ENCODE data around the gene OTOA. TPM values are rescaled to one million over a fixed set of nuclear protein-coding genes. Genes with fewer than 3 reads are reported as not detected.
"Not testable (repeated sequence)": the region's sequence is repeated elsewhere in the genome, so short reads cannot be mapped to it uniquely, and the experiment has no call there.

Gene OTOA
- total and polyA plus RNA-seq, 12 donors: 0.06 to 0.21 (median 0.07) TPM; not detected in 6

DNA sequence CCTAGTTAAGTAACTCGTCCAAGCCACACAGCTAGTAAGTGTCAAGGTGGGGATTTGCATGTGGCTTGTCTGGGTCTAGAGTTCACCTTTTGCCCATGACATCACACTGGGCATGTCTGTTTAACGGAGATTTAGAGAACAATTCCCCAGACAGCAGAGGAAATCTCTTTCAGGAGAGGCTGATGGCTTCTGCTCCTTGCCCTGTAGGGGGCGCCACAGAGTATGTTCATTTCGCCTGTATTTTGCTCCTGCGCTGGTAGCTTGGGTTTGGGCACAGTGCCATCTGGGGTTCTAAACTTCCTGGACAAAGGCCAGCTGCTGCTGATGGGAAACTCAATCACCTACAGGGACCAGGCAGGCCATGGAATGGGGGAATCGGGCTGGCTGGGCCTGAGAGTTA, 20.4 kb downstream of the OTOA start:
- ATAC-seq: no peak
- H3K27ac ChIP-seq: no peak overlapping the region
- H3K27me3 ChIP-seq: peaks cover 0 to 22% (median 8%) of the 10 kb centered on the region in 7 donors
- intact Hi-C loops (cut with DNase I): no loop called here
- H3K36me3 ChIP-seq: no peaks in the 10 kb centered on the region
- peaks cover 0 to 9% (median 0%) of the 10 kb centered on the region in 11 donors for H3K9me3 ChIP-seq
- H3K4me3 ChIP-seq: no peak overlapping the region
- no peak for DNase-seq
- WGBS, 2 donors: 28 to 29% methylated on average over 6 of the region's 6 CpGs
- no peaks in the 10 kb centered on the region for H3K4me1 ChIP-seq
- TF ChIP-seq, protein P1, sequence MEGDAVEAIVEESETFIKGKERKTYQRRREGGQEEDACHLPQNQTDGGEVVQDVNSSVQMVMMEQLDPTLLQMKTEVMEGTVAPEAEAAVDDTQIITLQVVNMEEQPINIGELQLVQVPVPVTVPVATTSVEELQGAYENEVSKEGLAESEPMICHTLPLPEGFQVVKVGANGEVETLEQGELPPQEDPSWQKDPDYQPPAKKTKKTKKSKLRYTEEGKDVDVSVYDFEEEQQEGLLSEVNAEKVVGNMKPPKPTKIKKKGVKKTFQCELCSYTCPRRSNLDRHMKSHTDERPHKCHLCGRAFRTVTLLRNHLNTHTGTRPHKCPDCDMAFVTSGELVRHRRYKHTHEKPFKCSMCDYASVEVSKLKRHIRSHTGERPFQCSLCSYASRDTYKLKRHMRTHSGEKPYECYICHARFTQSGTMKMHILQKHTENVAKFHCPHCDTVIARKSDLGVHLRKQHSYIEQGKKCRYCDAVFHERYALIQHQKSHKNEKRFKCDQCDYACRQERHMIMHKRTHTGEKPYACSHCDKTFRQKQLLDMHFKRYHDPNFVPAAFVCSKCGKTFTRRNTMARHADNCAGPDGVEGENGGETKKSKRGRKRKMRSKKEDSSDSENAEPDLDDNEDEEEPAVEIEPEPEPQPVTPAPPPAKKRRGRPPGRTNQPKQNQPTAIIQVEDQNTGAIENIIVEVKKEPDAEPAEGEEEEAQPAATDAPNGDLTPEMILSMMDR (IDR thresholded peaks at IDR 0.05): peak in 5 of 9 donors; percentile 21 to 48 (median 23)

DNA sequence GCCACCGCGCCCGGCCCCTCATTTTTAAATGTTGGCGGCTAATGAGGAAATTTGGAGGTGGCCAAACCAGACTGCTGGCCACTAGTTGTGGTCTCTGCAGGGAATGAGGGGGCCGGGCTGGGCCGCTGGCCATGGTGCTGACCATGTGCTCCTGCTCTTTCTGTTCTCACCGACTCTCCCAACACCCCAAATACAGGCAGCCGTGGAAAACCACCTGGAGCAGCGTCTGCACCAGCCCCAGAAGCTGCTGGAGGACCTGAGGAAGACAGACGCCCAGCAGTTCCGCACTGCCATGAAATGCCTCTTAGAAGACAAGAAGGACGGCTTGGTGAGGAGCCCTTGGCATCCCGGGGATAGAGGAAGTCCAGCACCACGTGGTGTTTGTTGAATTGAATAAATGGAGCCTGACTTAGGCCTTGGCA, 21.3 kb downstream of the OTOA start:
- no peaks in the 10 kb centered on the region for H3K36me3 ChIP-seq
- H3K4me3 ChIP-seq: no peak overlapping the region
- H3K9me3 ChIP-seq: peaks cover 0 to 9% (median 0%) of the 10 kb centered on the region in 11 donors
- TF ChIP-seq, protein P1 (IDR thresholded peaks at IDR 0.05): no peak
- no peak for DNase-seq
- no peaks in the 10 kb centered on the region for H3K4me1 ChIP-seq
- intact Hi-C loops (cut with DNase I): no loop called here
- H3K27me3 ChIP-seq: peaks cover 0 to 21% (median 5%) of the 10 kb centered on the region in 7 donors
- no peak for ATAC-seq
- WGBS, 2 donors: 46 to 47% methylated on average over 14 of the region's 14 CpGs
- no peak overlapping the region for H3K27ac ChIP-seq

DNA sequence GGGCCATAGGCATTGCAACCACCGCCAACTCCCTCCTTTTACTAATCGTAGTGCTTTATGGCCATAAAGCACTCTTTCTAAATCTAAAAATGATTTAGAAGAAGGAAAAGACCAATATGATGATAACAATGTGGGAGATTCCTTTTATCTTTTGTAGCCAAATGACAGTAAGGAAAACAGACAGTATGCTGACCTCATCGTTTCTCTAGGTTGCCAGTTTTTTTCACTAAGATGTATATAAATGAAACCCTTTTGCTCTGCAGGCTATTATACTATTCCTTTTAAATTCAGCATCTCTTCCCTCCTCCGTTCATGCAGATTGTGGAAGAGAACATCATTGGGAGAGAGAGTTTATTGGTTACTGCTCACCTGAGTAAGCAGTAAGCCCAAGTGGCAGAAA, 25.3 kb downstream of the OTOA start:
- WGBS, 2 donors: 79 to 82% methylated on average over 4 of the region's 4 CpGs
- TF ChIP-seq, protein P1 (IDR thresholded peaks at IDR 0.05): no peak
- Histone ChIP-seq H3K9me3 (peaks cover 0 to 9% (median 0%) of the 10 kb centered on the region in 11 donors), H3K36me3 (no peaks in the 10 kb centered on the region), H3K27me3 (peaks cover 0 to 5% (median 3%) of the 10 kb centered on the region in 7 donors), H3K4me3 (no peak overlapping the region), H3K4me1 (no peaks in the 10 kb centered on the region), H3K27ac (no peak overlapping the region)
- no peak for ATAC-seq
- DNase-seq: no peak
- intact Hi-C loops (cut with DNase I): no loop called here

DNA sequence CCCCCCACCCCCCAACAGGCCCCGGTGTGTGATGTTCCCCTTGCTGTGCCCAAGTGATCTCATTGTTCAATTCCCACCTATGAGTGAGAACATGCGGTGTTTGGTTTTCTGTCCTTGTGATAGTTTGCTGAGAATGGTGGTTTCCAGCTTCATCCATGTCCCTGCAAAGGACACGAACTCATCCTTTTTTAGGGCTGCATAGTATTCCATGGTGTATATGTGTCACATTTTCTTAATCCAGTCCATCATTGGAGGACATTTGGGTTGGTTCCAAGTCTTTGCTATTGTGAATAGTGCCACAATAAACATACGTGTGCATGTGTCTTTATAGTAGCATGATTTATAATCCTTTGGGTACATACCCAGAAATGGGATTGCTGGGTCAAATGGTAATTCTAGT, 27.2 kb downstream of the OTOA start:
- H3K36me3 ChIP-seq; ATAC-seq; H3K4me1 ChIP-seq; H3K27ac ChIP-seq; H3K9me3 ChIP-seq; intact Hi-C loops (cut with DNase I); H3K27me3 ChIP-seq; DNase-seq; H3K4me3 ChIP-seq: not testable (repeated sequence)
- WGBS, 2 donors: 82 to 89% methylated on average over 4 of the region's 4 CpGs

DNA sequence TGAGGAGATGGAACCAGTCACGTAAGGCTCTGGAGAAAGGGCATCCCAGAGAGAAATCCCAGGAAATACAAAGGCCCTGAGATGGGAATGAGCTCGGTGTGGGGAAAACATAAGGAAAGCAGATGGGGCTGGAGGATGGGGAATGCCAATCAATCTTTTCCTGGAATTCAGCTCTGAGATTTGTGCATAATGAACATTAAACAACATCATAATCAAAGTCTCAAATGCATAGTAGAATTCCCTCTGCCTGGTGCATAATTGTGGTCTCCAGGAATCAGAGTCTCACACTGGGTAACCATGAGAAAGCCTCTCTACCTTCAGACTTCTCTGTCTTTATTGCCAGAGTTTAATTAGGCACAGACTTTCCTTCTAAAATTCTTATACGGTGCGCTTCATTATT, 30.8 kb downstream of the OTOA start:
- TF ChIP-seq, protein P1 (IDR thresholded peaks at IDR 0.05): no peak
- intact Hi-C loops (cut with DNase I): no loop called here
- Histone ChIP-seq H3K9me3 (no peaks in the 10 kb centered on the region), H3K27me3 (no peaks in the 10 kb centered on the region), H3K36me3 (no peaks in the 10 kb centered on the region), H3K4me3 (no peak overlapping the region), H3K27ac (no peak overlapping the region), H3K4me1 (peaks cover 0 to 7% (median 0%) of the 10 kb centered on the region in 9 donors)
- 81 to 87% methylated on average over 4 of the region's 4 CpGs for WGBS, 2 donors
- no peak for DNase-seq
- no peak for ATAC-seq
